HepG2 (cell line): Measurements from ENCODE around the gene WTAP. TPM values are rescaled to one million over a fixed set of nuclear protein-coding genes. Genes with fewer than 3 reads are reported as not detected.

Experiments
- HDAC1 ChIP-seq: sonication (generic); formaldehyde crosslinking; IDR thresholded peaks from 2 replicates; pipeline ENCODE4 v1.5.1; 2020; ENCODE audit warnings: mild to moderate bottlenecking, missing genetic modification reagents
- HIVEP1 ChIP-seq: sonication (generic); formaldehyde crosslinking; IDR thresholded peaks from 2 replicates; pipeline ENCODE4 v1.4.0; 2020; ENCODE audit warnings: mild to moderate bottlenecking, missing genetic modification reagents
- HMGA1 ChIP-seq: sonication (generic); formaldehyde crosslinking; conservative IDR thresholded peaks from 2 replicates; pipeline ENCODE4 v1.4.0; 2020; ENCODE audit warnings: missing genetic modification reagents
- ISX ChIP-seq: sonication (generic); formaldehyde crosslinking; conservative IDR thresholded peaks from 2 replicates; pipeline ENCODE4 v1.5.0; 2020; ENCODE audit warnings: missing genetic modification reagents
- KMT2A ChIP-seq: sonication (generic); formaldehyde crosslinking; IDR thresholded peaks from 2 replicates; pipeline ENCODE4 v1.4.0; 2020; ENCODE audit warnings: missing genetic modification reagents
- MBNL3 ChIP-seq: fragments of 250-450 bp; sonication (Bioruptor Pico); conservative IDR thresholded peaks from 2 replicates; pipeline ENCODE4 v1.8.0; 2022; ENCODE audit warnings: mild to moderate bottlenecking, inconsistent platforms
- MXI1 ChIP-seq: IDR thresholded peaks from 3 replicates; pipeline ENCODE4 v1.6.1; 2012; ENCODE audit warnings: low read depth, low read length, inconsistent platforms, borderline replicate concordance
- ZNF296 ChIP-seq: sonication (generic); formaldehyde crosslinking; conservative IDR thresholded peaks from 2 replicates; pipeline ENCODE4 v1.5.0; 2020; ENCODE audit warnings: mild to moderate bottlenecking, missing genetic modification reagents
- polyA plus RNA-seq, 8 experiments: library from polyadenylated mRNA; depleted of rRNA in 3 of 8; stranded (reverse) in 7 of 8; unstranded in 1 of 8; fragments of >200 nt; fragmentation: Illumina TruSeq in 4 of 8; extraction: Trizol in 4 of 8; gene quantifications; 2 replicates each; pipeline versions ENCODE4 v1.2.1 to v1.2.3, GENCODE V29; 2011 to 2016; ENCODE audit warnings: low read depth in 4 of 8, missing spikeins in 1 of 8, mixed read lengths in 1 of 8; ENCODE audit not compliant: insufficient read depth in 1 of 8
- total RNA-seq, 5 experiments: library from RNA; depleted of rRNA; stranded (reverse); fragments of >200 nt; fragmentation: Illumina TruSeq; extraction: Trizol; gene quantifications; 2 replicates each; pipeline ENCODE4 v1.2.3, GENCODE V29; 2016; ENCODE audit warnings: low read depth in 1 of 5
- TF ChIP-seq, protein P1 (sequence below): sonication (generic); formaldehyde crosslinking; IDR thresholded peaks from 2 replicates; pipeline ENCODE4 v1.5.1; 2020; ENCODE audit warnings: mild to moderate bottlenecking, missing genetic modification reagents, moderate library complexity
- TF ChIP-seq, protein P2 (sequence below): sonication (generic); formaldehyde crosslinking; IDR thresholded peaks from 2 replicates; pipeline ENCODE4 v1.8.1; 2023; ENCODE audit warnings: missing genetic modification reagents, inconsistent platforms, borderline replicate concordance
- TF ChIP-seq, protein P3 (sequence below): sonication (generic); formaldehyde crosslinking; IDR thresholded peaks from 2 replicates; pipeline ENCODE4 v1.4.0; 2020; ENCODE audit warnings: missing genetic modification reagents
- TF ChIP-seq, protein P4 (sequence below): sonication (generic); formaldehyde crosslinking; IDR thresholded peaks from 2 replicates; pipeline ENCODE4 v1.9.0; 2021; ENCODE audit warnings: mild to moderate bottlenecking, missing genetic modification reagents
- TF ChIP-seq, protein P5 (sequence below): sonication (generic); formaldehyde crosslinking; IDR thresholded peaks from 2 replicates; pipeline ENCODE4 v1.8.1; 2023; ENCODE audit warnings: mild to moderate bottlenecking, missing genetic modification reagents, borderline replicate concordance

WTAP gene
- total and polyA plus RNA-seq, 2 of the 13 experiments (the other 11 are each of a cell fraction or from before 2014, with no cell fraction given), result 31.6 to 167 TPM

DNA sequence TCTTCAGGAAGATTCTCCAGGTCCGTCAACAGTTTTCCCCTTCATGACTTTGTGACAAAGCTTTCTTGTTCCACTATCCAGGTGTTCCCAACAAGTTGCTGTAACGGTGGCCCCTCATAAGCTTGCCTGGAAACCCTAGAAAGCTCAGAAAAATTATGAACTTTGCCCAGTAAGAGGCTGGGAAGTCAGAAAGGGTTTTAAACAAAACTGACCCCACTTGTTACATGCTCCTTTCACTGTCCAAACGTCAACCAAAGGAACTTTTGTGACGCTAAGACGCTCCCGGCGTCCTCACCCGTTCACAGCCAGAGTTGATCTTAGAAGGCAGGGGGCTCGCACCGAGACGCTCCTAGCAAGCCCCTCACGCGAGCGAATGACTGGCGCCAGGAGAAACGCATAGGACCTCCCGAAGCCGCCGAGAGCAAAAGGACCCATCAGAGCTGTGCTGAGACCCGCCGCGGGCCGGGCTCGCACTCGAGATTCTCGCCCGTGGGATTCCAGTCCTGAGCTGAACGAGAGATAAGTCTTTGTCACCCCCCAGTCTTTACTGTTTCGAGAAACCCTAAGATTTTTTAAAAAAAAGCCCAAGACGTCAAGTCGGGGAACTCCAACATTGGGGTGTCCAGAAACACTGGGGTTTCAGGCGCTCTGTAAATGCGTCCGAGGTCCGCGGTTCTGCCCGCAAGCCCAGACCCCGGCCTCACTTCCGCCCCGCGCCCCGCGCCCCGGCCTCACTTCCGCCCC is 34.0 kb downstream of the WTAP start (continued):
- TF ChIP-seq, protein P1, sequence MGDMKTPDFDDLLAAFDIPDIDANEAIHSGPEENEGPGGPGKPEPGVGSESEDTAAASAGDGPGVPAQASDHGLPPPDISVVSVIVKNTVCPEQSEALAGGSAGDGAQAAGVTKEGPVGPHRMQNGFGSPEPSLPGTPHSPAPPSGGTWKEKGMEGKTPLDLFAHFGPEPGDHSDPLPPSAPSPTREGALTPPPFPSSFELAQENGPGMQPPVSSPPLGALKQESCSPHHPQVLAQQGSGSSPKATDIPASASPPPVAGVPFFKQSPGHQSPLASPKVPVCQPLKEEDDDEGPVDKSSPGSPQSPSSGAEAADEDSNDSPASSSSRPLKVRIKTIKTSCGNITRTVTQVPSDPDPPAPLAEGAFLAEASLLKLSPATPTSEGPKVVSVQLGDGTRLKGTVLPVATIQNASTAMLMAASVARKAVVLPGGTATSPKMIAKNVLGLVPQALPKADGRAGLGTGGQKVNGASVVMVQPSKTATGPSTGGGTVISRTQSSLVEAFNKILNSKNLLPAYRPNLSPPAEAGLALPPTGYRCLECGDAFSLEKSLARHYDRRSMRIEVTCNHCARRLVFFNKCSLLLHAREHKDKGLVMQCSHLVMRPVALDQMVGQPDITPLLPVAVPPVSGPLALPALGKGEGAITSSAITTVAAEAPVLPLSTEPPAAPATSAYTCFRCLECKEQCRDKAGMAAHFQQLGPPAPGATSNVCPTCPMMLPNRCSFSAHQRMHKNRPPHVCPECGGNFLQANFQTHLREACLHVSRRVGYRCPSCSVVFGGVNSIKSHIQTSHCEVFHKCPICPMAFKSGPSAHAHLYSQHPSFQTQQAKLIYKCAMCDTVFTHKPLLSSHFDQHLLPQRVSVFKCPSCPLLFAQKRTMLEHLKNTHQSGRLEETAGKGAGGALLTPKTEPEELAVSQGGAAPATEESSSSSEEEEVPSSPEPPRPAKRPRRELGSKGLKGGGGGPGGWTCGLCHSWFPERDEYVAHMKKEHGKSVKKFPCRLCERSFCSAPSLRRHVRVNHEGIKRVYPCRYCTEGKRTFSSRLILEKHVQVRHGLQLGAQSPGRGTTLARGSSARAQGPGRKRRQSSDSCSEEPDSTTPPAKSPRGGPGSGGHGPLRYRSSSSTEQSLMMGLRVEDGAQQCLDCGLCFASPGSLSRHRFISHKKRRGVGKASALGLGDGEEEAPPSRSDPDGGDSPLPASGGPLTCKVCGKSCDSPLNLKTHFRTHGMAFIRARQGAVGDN (CRISPR knock-in tag), result peak; percentile 3
- no peak; the same call in 2 of the 3 replicates for TF ChIP-seq MXI1
- no peak for TF ChIP-seq KMT2A (CRISPR knock-in tag)
- TF ChIP-seq HMGA1 (CRISPR knock-in tag), result no peak
- TF ChIP-seq HIVEP1, result no peak
- TF ChIP-seq, protein P2, sequence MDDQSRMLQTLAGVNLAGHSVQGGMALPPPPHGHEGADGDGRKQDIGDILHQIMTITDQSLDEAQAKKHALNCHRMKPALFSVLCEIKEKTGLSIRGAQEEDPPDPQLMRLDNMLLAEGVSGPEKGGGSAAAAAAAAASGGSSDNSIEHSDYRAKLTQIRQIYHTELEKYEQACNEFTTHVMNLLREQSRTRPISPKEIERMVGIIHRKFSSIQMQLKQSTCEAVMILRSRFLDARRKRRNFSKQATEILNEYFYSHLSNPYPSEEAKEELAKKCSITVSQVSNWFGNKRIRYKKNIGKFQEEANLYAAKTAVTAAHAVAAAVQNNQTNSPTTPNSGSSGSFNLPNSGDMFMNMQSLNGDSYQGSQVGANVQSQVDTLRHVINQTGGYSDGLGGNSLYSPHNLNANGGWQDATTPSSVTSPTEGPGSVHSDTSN (CRISPR knock-in tag), result peak; percentile 56; the same call in 1 of the 2 replicates
- no peak for TF ChIP-seq HDAC1
- TF ChIP-seq, protein P3, sequence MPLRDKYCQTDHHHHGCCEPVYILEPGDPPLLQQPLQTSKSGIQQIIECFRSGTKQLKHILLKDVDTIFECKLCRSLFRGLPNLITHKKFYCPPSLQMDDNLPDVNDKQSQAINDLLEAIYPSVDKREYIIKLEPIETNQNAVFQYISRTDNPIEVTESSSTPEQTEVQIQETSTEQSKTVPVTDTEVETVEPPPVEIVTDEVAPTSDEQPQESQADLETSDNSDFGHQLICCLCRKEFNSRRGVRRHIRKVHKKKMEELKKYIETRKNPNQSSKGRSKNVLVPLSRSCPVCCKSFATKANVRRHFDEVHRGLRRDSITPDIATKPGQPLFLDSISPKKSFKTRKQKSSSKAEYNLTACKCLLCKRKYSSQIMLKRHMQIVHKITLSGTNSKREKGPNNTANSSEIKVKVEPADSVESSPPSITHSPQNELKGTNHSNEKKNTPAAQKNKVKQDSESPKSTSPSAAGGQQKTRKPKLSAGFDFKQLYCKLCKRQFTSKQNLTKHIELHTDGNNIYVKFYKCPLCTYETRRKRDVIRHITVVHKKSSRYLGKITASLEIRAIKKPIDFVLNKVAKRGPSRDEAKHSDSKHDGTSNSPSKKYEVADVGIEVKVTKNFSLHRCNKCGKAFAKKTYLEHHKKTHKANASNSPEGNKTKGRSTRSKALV (CRISPR knock-in tag), result no peak
- TF ChIP-seq ZNF296 (CRISPR knock-in tag), result 0 out of 2 replicates have a peak, but pooled peaks have one; percentile 31
- no peak for TF ChIP-seq MBNL3
- no peak for TF ChIP-seq ISX (CRISPR knock-in tag)
- TF ChIP-seq, protein P4, sequence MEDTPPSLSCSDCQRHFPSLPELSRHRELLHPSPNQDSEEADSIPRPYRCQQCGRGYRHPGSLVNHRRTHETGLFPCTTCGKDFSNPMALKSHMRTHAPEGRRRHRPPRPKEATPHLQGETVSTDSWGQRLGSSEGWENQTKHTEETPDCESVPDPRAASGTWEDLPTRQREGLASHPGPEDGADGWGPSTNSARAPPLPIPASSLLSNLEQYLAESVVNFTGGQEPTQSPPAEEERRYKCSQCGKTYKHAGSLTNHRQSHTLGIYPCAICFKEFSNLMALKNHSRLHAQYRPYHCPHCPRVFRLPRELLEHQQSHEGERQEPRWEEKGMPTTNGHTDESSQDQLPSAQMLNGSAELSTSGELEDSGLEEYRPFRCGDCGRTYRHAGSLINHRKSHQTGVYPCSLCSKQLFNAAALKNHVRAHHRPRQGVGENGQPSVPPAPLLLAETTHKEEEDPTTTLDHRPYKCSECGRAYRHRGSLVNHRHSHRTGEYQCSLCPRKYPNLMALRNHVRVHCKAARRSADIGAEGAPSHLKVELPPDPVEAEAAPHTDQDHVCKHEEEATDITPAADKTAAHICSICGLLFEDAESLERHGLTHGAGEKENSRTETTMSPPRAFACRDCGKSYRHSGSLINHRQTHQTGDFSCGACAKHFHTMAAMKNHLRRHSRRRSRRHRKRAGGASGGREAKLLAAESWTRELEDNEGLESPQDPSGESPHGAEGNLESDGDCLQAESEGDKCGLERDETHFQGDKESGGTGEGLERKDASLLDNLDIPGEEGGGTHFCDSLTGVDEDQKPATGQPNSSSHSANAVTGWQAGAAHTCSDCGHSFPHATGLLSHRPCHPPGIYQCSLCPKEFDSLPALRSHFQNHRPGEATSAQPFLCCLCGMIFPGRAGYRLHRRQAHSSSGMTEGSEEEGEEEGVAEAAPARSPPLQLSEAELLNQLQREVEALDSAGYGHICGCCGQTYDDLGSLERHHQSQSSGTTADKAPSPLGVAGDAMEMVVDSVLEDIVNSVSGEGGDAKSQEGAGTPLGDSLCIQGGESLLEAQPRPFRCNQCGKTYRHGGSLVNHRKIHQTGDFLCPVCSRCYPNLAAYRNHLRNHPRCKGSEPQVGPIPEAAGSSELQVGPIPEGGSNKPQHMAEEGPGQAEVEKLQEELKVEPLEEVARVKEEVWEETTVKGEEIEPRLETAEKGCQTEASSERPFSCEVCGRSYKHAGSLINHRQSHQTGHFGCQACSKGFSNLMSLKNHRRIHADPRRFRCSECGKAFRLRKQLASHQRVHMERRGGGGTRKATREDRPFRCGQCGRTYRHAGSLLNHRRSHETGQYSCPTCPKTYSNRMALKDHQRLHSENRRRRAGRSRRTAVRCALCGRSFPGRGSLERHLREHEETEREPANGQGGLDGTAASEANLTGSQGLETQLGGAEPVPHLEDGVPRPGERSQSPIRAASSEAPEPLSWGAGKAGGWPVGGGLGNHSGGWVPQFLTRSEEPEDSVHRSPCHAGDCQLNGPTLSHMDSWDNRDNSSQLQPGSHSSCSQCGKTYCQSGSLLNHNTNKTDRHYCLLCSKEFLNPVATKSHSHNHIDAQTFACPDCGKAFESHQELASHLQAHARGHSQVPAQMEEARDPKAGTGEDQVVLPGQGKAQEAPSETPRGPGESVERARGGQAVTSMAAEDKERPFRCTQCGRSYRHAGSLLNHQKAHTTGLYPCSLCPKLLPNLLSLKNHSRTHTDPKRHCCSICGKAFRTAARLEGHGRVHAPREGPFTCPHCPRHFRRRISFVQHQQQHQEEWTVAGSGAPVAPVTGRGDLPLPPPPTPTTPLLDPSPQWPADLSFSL (CRISPR knock-in tag), result no peak
- TF ChIP-seq, protein P5, sequence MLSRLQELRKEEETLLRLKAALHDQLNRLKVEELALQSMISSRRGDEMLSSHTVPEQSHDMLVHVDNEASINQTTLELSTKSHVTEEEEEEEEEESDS (CRISPR knock-in tag), result no peak
